Activated B cell treated with CpG ODN at 0.5 μM for 24 hours (primary cell): Measurements from ENCODE around the gene TMEM237. TPM values are rescaled to one million over a fixed set of nuclear protein-coding genes. Genes with fewer than 3 reads are reported as not detected.

Experiments used
- ATAC-seq: fragments of 200-7000 bp; cut with Tn5 transposase; one replicate; pipeline ENCODE4 v1.10.0; 2021; ENCODE audit warnings: low read depth, mild to moderate bottlenecking, moderate library complexity
- CTCF ChIA-PET: fragments of 350-600 bp; sonication (Branson Sonifier 250); formaldehyde crosslinking; loops from one replicate; lab custom pipeline; 2021; ENCODE audit warnings: antibody characterized with exemption; lab: Charles Lee
- POLR2A ChIA-PET: fragments of 350-600 bp; sonication (Branson Sonifier 250); formaldehyde crosslinking; loops from one replicate; lab custom pipeline; 2021; ENCODE audit warnings: antibody characterized with exemption; lab: Charles Lee
- DNase-seq: peaks from one replicate; pipeline ENCODE4 v3.0.0; 2022
- H3K27ac Mint-ChIP-seq: one replicate; pipeline ENCODE4 v1.8.0; 2020; ENCODE audit warnings: mixed read lengths
- H3K27me3 Mint-ChIP-seq: one replicate; pipeline ENCODE4 v1.8.0; 2021; ENCODE audit warnings: mixed read lengths
- H3K36me3 Mint-ChIP-seq: one replicate; pipeline ENCODE4 v1.8.0; 2021; ENCODE audit warnings: low read depth, mixed read lengths
- H3K4me1 Mint-ChIP-seq: one replicate; pipeline ENCODE4 v1.8.0; 2021; ENCODE audit warnings: mixed read lengths
- H3K4me3 Mint-ChIP-seq: one replicate; pipeline ENCODE4 v1.8.0; 2020; ENCODE audit warnings: mild to moderate bottlenecking, mixed read lengths
- H3K9me3 Mint-ChIP-seq: one replicate; pipeline ENCODE4 v1.8.0; 2020; ENCODE audit warnings: mixed read lengths
- intact Hi-C: fragments of 100-400 bp; cut with micrococcal nuclease; formaldehyde crosslinking; loops from one replicate; pipeline ENCODE4 v1.15.1; 2024
- total RNA-seq: library from RNA; stranded (reverse); gene quantifications from 2 replicates; pipeline ENCODE4 v1.2.3, GENCODE V29; 2022
- TF ChIP-seq, protein P1 (sequence below): fragments of 200-600 bp; IDR thresholded peaks from one replicate; pipeline ENCODE4 v1.8.0; 2022; ENCODE audit warnings: antibody characterized with exemption, mild to moderate bottlenecking

The TMEM237 gene
- total RNA-seq, 1 donor from 2014 or later, result 2.8 TPM

DNA sequence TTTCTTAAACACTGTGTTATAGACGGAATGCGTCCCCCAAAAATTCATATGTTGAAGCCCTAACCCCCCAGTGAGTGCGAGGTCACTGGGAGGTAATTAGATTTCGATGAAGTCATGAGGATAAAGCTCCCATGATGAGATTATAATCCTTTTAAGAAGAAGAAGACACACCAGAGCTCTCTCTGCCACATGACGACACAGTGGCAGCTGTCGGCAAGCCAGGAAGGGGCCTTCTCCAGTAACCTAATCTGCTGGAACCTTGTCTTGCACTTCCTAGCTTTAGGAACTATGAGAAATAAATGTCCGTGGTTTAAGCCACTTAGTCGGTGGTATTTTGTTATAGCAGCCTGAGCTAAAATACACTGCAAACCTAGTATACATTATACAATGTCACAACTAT is 12.3 kb downstream of the TMEM237 start:
- TF ChIP-seq, protein P1, sequence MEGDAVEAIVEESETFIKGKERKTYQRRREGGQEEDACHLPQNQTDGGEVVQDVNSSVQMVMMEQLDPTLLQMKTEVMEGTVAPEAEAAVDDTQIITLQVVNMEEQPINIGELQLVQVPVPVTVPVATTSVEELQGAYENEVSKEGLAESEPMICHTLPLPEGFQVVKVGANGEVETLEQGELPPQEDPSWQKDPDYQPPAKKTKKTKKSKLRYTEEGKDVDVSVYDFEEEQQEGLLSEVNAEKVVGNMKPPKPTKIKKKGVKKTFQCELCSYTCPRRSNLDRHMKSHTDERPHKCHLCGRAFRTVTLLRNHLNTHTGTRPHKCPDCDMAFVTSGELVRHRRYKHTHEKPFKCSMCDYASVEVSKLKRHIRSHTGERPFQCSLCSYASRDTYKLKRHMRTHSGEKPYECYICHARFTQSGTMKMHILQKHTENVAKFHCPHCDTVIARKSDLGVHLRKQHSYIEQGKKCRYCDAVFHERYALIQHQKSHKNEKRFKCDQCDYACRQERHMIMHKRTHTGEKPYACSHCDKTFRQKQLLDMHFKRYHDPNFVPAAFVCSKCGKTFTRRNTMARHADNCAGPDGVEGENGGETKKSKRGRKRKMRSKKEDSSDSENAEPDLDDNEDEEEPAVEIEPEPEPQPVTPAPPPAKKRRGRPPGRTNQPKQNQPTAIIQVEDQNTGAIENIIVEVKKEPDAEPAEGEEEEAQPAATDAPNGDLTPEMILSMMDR, result no peak
- ATAC-seq (no peak), DNase-seq (no peak)
- intact Hi-C loops, result no loop called here
- peaks cover 1% of the 10 kb centered on the region for H3K36me3 Mint-ChIP-seq
- H3K4me3 Mint-ChIP-seq, result no peak overlapping the region
- POLR2A ChIA-PET, result no interaction called here
- H3K4me1 Mint-ChIP-seq, result no peaks in the 10 kb centered on the region
- CTCF ChIA-PET, result no interaction called here
- no peak overlapping the region for H3K27ac Mint-ChIP-seq
- H3K9me3 Mint-ChIP-seq, result no peaks in the 10 kb centered on the region
- no peaks in the 10 kb centered on the region for H3K27me3 Mint-ChIP-seq

DNA sequence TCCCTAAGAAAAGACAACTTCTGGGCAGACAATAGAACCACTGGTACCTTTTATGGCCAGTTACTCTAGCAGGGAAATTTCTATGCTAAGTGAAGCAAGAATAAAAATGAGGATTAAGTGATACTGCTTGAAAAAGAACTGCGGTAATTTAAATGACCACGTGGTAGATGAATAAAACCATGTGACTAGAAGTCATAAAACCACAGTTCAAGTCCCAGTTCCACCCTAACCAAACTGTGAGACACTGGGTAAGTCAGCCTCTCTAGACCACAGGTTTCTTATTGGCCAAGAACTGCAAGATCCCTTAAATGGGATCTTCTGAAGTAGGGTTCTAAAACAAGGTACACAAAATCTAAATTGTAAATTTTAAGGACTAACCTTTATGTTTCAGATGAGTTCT is 12.7 kb downstream of the TMEM237 start:
- intact Hi-C loops, result no loop called here
- no peak overlapping the region for H3K4me3 Mint-ChIP-seq
- DNase-seq, result no peak
- no peaks in the 10 kb centered on the region for H3K27me3 Mint-ChIP-seq
- H3K4me1 Mint-ChIP-seq, result no peaks in the 10 kb centered on the region
- no peak overlapping the region for H3K27ac Mint-ChIP-seq
- no peak for ATAC-seq
- no peaks in the 10 kb centered on the region for H3K9me3 Mint-ChIP-seq
- H3K36me3 Mint-ChIP-seq, result peaks cover 1% of the 10 kb centered on the region
- POLR2A ChIA-PET, result no interaction called here
- CTCF ChIA-PET, result no interaction called here
- TF ChIP-seq, protein P1, result no peak

DNA sequence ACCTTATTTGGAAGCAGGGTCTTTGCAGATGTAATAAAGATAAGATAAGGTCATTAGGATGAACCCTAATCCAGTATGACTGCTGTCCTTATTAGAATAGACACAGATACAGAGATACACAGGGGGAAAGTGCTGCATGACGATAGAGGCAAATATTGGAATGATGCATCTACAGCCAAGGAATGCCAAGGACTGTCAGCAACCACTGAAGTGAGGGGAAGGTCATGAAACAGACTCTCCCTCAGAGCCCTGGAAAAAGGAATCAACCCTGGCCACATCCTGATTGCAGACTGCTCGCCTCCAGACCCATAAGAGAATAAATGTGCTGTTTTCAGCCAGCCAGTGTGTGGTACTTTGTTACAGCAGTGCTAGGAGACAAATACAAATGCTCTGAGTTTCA is 14.8 kb downstream of the TMEM237 start:
- DNase-seq, result no peak
- CTCF ChIA-PET, result no interaction called here
- H3K9me3 Mint-ChIP-seq, result no peaks in the 10 kb centered on the region
- H3K36me3 Mint-ChIP-seq, result peaks cover 1% of the 10 kb centered on the region
- H3K4me3 Mint-ChIP-seq, result no peak overlapping the region
- no peak for ATAC-seq
- no peaks in the 10 kb centered on the region for H3K27me3 Mint-ChIP-seq
- no peaks in the 10 kb centered on the region for H3K4me1 Mint-ChIP-seq
- POLR2A ChIA-PET, result no interaction called here
- intact Hi-C loops, result no loop called here
- TF ChIP-seq, protein P1, result no peak
- no peak overlapping the region for H3K27ac Mint-ChIP-seq

DNA sequence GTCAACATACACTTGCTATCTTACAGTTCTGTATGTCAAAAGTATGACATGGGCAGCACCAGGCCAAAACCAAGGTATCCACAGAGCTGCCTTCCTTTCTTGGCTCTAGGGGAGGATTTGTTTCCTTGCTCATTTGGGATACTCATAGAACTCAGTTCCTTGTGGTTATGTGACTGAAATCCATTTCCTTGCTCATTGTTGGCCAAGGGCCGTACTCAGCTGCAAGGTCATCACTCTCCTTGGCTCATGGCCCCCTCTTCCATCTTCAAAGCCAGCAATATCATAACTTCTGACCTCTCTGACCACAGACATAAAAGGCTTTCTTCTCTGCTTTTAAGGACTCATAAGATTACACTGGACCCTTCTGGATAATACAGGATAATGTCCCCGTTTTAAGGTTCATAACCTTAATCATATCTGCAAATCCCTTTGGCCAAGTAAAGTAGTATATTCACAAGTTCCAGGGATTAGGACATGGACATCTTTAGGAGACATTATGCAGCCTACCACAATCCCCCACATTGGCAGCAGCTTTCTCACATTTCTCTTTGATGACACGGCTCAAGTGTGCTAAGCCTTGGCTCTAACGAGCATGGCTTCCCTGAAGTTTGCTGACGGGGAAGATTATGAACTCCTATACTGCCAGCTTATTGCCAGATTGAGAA is 20.9 kb downstream of the TMEM237 start:
- Mint-ChIP-seq H3K27ac (no peak overlapping the region), H3K27me3 (no peaks in the 10 kb centered on the region), H3K4me3 (no peak overlapping the region), H3K9me3 (no peaks in the 10 kb centered on the region), H3K4me1 (no peaks in the 10 kb centered on the region), H3K36me3 (no peaks in the 10 kb centered on the region)
- POLR2A ChIA-PET, result no interaction called here
- ATAC-seq (no peak), DNase-seq (no peak)
- CTCF ChIA-PET, result no interaction called here
- intact Hi-C loops, result no loop called here
- TF ChIP-seq, protein P1, result no peak

DNA sequence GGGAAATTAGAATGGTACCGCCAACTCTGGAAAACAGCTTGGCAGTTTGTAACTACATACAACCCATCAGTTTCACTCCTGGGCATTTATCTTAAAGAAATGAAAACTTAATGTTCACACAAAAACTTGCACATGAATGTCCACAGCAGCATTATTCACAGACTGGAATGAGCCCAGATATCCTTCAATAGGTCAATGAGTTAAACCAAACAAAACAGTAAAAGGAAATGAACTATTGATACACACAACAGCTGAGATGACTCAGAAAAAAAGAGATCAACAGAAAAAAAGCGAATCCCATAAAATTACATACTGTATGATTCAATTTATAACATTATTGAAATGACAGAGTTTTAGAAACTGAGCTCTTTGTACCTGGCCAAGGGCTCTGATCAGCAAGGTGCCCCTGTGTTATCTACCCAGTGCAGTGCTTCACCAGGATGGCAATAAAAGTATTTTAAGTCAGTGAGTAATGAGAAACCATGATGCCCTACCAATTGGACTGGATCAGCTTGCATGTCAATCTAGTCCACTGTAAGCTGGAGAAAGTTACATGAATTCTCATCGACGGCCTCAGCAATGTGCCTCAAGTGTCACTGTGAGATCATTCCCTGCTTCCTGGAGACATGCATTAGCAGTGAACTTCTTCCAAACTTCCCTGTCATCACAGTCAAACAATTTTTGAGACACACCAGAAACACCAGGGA is 21.9 kb downstream of the TMEM237 start:
- POLR2A ChIA-PET, result no interaction called here
- DNase-seq, result no peak
- Mint-ChIP-seq H3K4me1 (no peaks in the 10 kb centered on the region), H3K27me3 (no peaks in the 10 kb centered on the region), H3K36me3 (no peaks in the 10 kb centered on the region), H3K4me3 (no peak overlapping the region), H3K9me3 (peaks cover 2% of the 10 kb centered on the region), H3K27ac (no peak overlapping the region)
- intact Hi-C loops, result no loop called here
- CTCF ChIA-PET, result no interaction called here
- TF ChIP-seq, protein P1, result no peak
- ATAC-seq, result no peak
